ENCODE results near the gene AGXT2. TPM values are rescaled to one million over a fixed set of nuclear protein-coding genes. Genes with fewer than 3 reads are reported as not detected.

The AGXT2 gene
- total and polyA plus RNA-seq, 4 donors: 49.4 to 67.9 (median 50.6) TPM

GRCh38 chr5:35023391-35024178 is 24.2 kb downstream of the AGXT2 start:
- Histone ChIP-seq H3K27ac (ENCODE audit: low read depth in 1 of 2, low read length in 2 of 2) (peak overlapping the region; percentile 59 to 67), H3K9ac (ENCODE audit: low read depth in 1 of 2, low read length in 2 of 2) (no peak overlapping the region), H3K4me3 (ENCODE audit: low read depth in 1 of 3, low read length in 3 of 3) (no peak overlapping the region), H3K36me3 (ENCODE audit: control insufficient read depth in 4 of 4, insufficient read depth in 3 of 4, low read depth in 1 of 4, low read length in 3 of 4) (no peaks in the 10 kb centered on the region), H3K27me3 (ENCODE audit: control insufficient read depth in 4 of 4, insufficient read depth in 4 of 4, low read length in 3 of 4) (no peaks in the 10 kb centered on the region), H3K4me1 (ENCODE audit: control insufficient read depth in 4 of 4, insufficient read depth in 4 of 4, low read length in 3 of 4) (peaks cover 7 to 50% (median 46%) of the 10 kb centered on the region in 4 donors), H3K9me3 (ENCODE audit: control insufficient read depth in 4 of 4, low read length in 3 of 4) (no peaks in the 10 kb centered on the region)
- DNase-seq (ENCODE audit: low spot score): no peak
- TF ChIP-seq, protein P1, sequence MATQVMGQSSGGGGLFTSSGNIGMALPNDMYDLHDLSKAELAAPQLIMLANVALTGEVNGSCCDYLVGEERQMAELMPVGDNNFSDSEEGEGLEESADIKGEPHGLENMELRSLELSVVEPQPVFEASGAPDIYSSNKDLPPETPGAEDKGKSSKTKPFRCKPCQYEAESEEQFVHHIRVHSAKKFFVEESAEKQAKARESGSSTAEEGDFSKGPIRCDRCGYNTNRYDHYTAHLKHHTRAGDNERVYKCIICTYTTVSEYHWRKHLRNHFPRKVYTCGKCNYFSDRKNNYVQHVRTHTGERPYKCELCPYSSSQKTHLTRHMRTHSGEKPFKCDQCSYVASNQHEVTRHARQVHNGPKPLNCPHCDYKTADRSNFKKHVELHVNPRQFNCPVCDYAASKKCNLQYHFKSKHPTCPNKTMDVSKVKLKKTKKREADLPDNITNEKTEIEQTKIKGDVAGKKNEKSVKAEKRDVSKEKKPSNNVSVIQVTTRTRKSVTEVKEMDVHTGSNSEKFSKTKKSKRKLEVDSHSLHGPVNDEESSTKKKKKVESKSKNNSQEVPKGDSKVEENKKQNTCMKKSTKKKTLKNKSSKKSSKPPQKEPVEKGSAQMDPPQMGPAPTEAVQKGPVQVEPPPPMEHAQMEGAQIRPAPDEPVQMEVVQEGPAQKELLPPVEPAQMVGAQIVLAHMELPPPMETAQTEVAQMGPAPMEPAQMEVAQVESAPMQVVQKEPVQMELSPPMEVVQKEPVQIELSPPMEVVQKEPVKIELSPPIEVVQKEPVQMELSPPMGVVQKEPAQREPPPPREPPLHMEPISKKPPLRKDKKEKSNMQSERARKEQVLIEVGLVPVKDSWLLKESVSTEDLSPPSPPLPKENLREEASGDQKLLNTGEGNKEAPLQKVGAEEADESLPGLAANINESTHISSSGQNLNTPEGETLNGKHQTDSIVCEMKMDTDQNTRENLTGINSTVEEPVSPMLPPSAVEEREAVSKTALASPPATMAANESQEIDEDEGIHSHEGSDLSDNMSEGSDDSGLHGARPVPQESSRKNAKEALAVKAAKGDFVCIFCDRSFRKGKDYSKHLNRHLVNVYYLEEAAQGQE (IDR thresholded peaks at IDR 0.05): no peak
- TF ChIP-seq ZBTB33 (IDR thresholded peaks at IDR 0.05): no peak
- TF ChIP-seq GABPA (IDR thresholded peaks at IDR 0.05 in 1 of 2, conservative IDR thresholded peaks at IDR 0.05 in 1 of 2): no peak
- TF ChIP-seq JUND (IDR thresholded peaks at IDR 0.05): peak in 1 of 2 donors; percentile 16
- TF ChIP-seq YY1 (IDR thresholded peaks at IDR 0.05): no peak
- peak; percentile 73 to 86 for TF ChIP-seq HNF4A (conservative IDR thresholded peaks at IDR 0.05)
- TF ChIP-seq TAF1 (conservative IDR thresholded peaks at IDR 0.05): no peak
- TF ChIP-seq EGR1 (IDR thresholded peaks at IDR 0.05; ENCODE audit: low read depth in 2 of 2): peak in 1 of 2 donors; percentile 46
- no peak for TF ChIP-seq NR2F2 (IDR thresholded peaks at IDR 0.05)
- TF ChIP-seq, protein P2, sequence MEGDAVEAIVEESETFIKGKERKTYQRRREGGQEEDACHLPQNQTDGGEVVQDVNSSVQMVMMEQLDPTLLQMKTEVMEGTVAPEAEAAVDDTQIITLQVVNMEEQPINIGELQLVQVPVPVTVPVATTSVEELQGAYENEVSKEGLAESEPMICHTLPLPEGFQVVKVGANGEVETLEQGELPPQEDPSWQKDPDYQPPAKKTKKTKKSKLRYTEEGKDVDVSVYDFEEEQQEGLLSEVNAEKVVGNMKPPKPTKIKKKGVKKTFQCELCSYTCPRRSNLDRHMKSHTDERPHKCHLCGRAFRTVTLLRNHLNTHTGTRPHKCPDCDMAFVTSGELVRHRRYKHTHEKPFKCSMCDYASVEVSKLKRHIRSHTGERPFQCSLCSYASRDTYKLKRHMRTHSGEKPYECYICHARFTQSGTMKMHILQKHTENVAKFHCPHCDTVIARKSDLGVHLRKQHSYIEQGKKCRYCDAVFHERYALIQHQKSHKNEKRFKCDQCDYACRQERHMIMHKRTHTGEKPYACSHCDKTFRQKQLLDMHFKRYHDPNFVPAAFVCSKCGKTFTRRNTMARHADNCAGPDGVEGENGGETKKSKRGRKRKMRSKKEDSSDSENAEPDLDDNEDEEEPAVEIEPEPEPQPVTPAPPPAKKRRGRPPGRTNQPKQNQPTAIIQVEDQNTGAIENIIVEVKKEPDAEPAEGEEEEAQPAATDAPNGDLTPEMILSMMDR (IDR thresholded peaks at IDR 0.05; ENCODE audit: low read depth, low read length, missing input control): no peak
- TF ChIP-seq, protein P3, sequence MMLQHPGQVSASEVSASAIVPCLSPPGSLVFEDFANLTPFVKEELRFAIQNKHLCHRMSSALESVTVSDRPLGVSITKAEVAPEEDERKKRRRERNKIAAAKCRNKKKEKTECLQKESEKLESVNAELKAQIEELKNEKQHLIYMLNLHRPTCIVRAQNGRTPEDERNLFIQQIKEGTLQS (IDR thresholded peaks at IDR 0.05): no peak
- peak; percentile 75 to 78 for TF ChIP-seq RXRA (IDR thresholded peaks at IDR 0.05)
- TF ChIP-seq FOXA1 (IDR thresholded peaks at IDR 0.05): no peak
- TF ChIP-seq RAD21 (IDR thresholded peaks at IDR 0.05): peak; percentile 7 to 24
- no peak for TF ChIP-seq FOXA2 (IDR thresholded peaks at IDR 0.05)
- TF ChIP-seq SP1 (IDR thresholded peaks at IDR 0.05): peak; percentile 69
- TF ChIP-seq, protein P4, sequence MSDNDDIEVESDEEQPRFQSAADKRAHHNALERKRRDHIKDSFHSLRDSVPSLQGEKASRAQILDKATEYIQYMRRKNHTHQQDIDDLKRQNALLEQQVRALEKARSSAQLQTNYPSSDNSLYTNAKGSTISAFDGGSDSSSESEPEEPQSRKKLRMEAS (IDR thresholded peaks at IDR 0.05): peak; percentile 34
- TF ChIP-seq HNF4G (IDR thresholded peaks at IDR 0.05): peak; percentile 22
- 32% methylated on average over 7 of the region's 7 CpGs for WGBS
